Stimulated activated CD8-positive, alpha-beta memory T cell treated with anti-CD3 and anti-CD28 coated beads, Interleukin-2, amount 100 ng/mL, for 48 hours (primary cell): Measurements from ENCODE around the gene SDHB.

Source experiments
- DNase-seq, 2 donors: peaks; one replicate each; pipeline ENCODE4 v3.0.0-alpha.2; 2020; ENCODE audit warnings: low read depth in 2 of 2

Gene SDHB

DNA sequence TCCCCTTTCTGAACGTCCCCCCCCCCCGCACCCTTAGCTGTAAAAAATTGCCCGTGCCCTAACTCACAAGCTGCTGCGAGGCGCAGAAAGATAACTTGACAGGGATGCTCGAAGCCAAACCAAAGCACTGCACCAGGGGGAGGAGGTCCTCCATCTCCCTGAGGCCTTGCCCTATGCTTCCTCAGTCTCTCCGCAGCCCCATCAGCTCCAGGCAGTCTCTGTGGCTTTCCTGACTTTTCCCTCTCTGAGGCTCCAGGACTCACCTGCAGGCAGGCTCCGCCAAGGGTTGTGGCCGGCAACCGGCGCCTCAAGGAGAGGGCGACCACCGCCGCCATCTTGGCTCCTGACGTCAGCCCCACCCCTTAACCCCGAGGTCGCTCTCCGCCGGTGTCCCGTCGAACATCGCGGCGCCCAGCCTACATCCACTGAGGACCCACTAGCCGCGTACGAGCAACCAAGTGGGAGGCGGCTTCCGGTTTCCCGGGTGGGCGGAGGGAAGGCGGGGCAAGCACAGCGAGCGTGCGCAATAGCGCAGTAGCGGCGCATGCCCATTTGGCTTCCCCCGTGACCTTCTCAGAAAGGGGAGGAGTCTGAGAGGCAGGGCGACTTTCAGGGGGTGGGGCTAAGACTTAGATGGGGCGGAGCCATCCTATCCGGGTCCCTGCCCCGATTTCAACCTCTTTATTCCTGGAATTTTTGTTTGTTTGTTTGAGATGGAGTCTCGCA lies at the start of gene SDHB:
TSS of gene SDHB (minus strand) at position 348 of the 726 bp plus-strand sequence. CDS start at position 335, 13 bp downstream.
- peak; percentile 98 to 99 for DNase-seq

DNA sequence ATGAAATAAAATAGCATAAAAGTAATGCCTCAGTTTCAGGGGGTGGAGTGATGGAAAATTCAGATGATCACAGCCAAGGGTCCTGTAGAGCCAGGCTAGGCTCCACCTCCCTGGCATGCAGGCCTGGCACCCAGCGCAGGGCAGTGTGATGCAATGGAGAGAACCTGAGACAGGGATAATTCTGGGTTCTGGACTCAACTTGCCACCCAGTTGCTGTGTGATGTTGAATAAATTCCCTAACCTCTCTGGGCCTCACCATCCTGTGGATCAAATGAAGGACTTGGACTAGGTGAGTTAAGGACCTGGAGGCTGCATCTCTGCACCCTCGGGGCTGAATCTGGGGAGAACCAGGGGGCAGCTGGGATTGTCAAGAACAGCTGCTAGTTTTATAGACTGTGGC lies 48.4 kb upstream of the SDHB start:
- DNase-seq, result no peak

DNA sequence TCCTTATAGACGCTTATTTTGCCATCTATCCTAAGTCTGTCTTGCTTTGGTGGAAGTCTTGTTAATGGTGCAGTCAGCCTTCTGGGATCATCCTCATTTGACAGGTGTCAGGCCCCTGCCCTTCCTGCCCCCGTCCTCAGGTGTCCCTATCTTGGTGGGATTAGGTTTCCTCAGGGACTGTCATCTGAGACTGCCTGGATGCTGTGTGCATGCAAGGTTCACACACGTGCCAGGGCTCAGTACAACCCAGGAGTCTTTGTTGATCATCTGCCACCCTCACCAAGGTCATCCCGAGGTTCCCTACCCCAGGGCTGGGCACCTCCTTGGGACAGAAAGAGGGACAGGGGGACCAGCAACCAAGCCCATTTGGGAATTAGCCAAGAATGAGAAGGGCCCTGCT lies 47.4 kb upstream of the SDHB start:
- no peak for DNase-seq

DNA sequence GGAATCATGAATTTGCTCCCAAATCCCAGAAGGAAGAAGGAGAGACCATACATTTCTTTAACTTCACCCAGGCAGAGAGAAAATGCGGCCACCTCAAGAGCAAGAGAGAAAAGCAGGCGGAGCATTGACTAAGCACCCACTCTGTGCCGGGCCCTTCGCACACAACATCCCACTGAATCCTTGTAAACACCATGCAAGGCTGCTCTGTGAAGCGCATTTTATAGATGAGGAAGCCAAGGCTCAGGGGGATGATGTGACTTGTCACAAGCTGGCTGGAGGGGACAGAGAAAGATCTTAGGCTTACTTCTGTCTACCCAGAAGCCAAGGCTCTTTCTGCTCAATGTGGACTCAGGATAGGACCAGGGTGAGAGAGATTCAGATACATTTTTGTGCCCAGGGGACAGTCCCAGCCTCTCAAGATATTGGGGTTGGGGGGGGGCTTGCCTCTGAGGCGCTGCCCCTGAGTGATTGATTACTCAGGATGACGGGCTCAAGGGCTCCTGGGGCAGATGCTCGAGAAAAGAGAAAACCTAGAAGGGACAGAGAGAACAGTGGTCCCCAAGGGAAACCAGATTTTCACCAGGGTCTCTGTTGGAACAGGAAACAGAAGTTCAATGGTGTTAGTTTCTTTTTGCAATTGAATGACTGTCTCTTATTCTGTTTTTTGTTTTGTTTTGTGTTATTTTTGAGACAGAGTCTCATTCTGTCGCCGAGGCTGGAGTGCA lies 45.9 kb upstream of the SDHB start:
- no peak for DNase-seq

DNA sequence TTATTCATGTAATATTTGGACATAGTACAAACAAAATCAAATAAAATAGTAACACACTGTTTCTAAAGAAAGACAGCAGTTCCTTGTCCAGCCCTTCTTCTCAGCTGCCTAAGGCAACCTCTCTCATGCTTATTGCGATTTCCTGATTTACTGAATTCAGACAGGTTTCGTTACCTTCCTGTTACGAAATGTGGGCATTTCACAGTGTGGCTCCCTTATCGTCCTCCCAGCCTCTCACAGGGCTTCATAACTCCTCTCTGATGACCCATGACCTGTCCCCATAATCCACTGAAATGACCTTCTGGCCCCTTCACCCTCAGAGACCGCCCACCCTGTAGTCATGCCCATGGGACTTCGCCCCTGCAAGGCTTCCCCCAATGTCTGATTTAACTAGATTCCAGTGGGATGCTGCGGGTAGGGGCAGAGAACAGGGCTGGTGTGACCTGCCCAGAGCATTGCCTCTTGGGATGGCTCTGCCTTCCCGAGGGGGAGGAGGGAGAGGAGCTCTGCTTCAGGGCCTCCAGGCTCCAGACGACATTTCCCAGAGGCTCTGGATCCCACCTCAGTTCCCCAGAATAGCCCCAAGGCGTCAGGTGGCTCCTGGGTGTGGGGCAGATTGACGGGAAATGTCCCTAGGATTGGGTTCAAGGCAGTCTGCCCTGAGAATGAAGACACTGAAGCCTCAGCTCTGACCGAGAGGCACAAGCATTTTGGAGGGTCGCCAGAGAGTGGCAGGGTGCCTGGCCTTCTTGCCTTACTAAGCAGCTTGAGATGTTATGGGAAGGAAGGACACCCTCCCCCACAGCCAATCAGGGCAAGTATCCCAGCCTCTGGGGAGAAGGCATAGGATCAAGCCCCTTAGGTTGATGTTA lies 44.9 kb upstream of the SDHB start:
- DNase-seq, result no peak

DNA sequence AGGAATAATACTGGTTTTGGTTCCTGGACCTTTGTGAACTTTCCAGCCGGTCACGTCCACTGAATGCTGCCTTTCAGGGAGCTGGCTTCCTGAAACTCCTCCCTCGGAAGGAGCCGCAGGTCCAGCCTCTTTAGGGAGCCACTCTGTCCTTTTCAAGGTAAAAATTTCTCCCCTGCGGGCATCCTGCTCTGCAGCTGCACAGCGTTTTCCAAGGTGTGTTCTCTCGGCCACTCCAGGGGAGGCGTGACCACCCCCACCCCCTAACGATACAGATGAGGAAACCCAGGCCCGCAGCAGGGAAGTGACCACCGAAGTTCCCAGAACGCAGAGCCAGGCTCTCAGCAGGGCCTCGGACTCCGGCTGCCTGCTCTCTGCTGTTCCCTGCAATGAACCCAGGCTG lies 44.0 kb upstream of the SDHB start:
- no peak for DNase-seq

DNA sequence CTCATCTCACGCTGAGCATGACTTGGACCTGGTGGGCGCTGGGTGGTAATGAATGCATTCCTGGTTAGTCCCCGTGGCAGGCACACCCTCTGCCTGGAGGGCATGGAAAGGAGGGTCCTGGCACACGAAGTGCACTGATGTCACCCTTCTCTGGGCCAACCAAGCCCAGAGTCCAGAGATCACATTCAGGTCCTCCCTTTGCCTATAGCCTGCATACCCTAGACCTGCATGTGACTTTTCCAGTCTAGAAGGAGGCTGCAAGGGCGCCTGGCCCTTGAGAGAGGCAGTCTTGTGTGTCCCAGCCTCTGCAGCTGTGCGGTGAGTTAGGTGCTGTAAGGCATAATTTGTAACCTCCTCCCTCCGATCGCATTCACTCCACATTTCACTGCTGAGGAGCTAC lies 43.3 kb upstream of the SDHB start:
- no peak for DNase-seq

DNA sequence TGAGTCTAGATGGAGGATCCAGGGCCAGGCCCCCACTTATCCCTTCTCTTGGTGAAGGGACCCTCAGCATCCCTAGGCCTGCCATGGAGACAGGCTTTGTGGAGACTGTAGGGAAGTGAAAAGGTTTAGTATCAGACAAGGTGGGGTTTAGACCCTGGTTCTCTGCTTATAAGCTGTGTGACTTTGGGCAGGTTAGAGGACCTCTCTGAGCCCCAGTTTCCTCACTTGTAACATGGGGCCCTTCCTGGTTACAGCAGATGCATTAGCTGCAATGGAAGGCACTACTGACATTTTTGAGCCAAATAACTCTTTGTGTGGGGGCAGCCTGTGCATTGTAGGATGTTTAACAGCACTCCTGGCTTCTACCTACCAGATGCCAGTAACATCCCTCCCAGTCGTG lies 42.8 kb upstream of the SDHB start:
- no peak for DNase-seq

DNA sequence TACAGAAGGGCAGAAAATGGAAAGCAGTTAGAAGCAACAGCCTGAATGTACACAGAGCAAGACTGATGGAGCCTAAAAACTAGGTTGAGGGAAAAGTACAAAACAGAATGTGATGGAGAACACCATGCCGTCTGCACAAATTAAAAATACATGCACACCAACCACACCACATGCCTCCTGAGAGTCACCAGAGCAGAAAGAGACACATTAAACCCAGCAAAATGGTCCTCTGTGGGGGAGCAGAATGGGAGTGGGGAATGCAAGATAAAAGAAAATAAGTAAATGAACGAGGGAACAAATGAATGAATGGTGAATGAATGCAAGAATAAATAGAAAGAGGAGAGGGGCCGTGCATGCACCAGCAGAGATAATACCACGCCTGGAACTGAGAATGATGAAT lies 41.3 kb upstream of the SDHB start:
- no peak for DNase-seq

DNA sequence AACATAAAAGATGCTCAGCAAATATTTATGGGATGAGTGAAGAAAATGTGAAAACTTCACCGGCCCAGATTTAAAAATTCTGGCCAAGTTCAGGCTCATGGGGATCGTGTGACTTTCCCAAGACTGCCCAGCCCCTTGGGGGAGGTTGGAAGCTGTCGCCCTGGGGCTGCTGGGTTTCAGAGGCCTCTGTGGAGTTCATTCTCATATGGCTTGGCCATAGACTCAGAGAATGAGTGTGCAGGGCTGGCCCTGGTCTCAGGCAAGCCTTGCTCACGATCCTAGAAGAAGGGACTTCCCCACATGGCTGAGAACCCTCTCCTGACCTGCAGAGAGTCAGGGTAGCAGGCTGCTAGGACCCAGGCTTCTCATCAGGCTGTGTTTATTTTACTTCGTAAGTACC lies 40.8 kb upstream of the SDHB start:
- no peak for DNase-seq

DNA sequence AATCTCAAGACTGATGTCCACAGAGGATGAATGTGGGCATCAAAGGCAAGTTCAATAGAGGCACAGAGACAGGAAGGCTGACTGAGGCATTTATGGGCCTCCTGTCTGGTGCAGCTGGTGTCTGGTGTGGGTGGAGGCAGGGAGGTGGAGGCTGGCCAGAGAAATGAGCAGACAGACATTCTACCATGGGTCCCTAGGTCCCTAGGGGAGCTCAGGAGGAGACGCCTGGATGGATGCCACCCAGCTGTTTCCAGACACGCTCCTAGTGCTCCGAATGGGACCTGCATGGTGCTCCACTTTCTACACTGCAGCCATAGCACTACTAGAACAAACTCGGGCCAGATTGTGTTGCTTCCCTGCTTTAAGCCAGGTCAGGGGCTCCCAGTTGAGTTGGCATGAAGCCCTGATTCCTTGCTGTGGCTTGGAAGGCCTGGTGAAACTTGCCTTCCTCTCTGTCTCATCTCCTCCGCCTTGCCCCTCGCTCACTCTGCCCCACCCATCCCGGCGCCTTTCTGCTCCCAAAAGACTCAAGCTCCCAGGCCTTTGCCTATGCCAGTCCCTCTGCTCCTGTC lies 40.1 kb upstream of the SDHB start:
- no peak for DNase-seq

DNA sequence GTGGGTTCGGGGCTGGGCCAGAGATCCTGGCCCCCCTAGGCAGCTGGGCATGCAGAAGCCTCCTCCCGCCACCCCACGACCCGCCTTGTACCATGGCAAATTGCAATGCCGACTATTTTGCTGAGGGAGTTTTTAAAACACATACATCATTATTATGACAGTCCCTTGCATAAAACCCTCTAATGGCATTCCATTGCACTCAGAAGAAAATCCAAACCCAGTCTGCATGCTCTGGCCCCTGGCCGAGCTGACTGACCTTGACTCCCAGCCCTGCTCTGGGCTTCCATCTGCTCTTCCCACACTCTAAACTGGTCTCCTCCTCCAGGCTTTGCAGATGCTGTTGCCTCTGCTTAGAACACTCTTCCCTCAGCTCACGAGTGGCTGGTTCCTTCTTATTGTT lies 37.4 kb upstream of the SDHB start:
- no peak for DNase-seq

DNA sequence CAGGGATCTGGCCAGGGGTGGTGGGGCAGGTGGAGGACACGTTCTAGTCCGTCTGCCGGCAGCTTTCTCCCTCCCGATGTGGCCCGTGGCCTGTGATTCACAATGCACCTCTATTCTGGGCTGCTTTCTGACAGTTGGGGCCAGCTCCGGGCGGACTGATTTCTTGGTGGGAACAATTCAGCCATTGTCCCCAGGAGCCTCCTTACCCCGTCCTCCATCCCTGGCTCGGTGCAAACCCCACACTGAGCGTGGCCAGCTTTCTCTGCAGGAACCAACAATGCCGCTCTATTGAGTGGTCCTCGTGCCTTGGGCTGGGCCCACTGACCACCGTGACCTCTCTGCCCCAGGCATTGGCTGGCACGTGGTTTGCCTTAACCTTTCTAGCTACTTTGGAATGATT lies 35.7 kb upstream of the SDHB start:
- no peak for DNase-seq

DNA sequence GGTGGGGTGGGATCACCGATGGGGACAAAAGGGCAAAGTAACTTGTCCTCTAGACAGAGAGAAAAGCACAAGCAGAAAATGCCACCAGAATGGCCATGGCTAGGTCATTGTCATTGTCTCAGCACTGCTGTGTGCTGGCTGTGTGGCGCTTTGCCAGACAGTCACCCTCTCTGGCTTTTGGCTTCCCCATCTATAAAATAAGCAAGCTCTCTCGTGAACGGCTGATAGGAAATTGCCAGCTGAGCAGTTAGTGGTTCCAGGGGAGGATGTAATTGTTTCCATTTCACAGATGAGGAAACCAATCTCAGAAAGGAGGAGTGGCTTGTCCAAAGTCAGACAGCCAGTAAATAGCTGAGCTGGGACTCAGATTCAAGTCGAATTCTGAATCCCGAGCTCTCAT lies 32.9 kb upstream of the SDHB start:
- no peak for DNase-seq

DNA sequence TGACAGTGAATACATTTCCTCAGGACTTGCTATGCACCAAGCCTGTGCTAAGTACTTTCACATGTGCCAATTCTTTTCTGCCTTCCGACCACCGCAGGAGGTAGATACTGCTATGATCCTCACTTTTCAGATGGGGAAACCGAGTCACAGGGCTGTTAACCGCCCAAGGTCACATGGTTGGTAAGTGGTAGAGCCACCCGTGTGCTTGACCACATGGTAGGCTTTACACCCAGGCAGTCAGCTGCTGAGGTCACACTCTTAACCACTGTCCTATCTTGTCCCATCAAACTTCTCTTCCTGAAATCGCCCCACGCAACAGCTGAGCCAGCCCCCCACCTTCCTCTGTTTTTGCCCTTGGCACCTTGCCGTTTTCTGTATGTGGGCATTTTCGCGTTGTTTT lies 31.0 kb upstream of the SDHB start:
- no peak for DNase-seq

DNA sequence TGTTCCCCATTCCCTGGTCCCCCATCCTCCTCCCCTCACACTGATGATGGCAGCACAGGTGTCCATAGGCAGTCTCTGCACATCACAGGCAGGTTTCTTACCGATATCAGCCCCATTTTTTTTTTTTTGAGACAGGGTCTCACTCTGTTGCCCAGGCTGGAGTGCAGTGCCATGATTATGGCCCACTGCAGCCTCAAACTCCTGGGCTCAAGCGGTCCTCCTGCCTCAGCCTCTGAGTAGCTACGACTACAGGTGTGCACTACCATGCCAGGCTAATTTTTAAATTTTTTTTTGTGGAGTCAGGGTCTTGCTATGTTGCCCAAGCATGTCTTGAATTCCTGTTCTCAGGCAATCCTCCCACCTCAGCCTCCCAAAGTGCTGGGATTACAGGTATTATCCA lies 28.9 kb upstream of the SDHB start:
- DNase-seq, result no peak

DNA sequence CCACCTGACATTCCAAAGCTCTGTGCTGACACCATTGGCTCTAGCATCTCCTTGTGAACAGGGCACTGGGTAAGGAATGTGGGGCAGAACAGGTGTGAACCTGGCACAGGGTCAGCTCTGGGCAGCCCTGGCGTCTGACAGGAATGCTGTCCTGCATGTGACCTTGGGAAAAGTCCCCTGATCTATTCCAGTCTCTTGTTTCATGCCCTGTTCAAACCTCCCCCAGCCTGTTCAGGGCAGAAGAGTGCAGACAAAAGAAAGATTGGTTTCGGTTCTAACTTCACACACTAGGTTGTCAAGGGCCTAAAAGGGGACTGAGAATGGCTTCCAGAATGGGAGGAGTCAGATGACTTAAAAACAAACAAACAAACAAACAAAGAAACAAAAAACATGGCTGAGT lies 27.6 kb upstream of the SDHB start:
- DNase-seq, result no peak

DNA sequence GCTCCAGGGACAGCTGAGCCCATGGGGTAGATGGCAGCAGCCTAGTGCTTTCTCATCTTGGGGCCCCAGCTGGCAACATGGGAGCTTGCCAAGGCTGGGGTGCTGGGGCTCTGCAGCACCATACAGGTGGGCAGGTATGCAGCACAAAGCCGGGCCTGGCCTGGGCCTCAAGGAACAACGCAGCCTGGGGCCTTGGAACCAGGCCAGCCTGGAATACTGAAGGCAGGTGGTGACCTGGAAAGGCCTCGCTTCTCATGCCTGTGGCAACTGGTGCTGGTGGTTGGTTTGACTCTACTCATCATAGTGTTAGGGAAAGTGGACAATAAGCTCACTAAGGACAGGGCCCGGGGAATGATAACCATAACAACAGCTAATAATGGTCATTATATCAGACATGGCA lies 27.0 kb upstream of the SDHB start:
- DNase-seq, result no peak

DNA sequence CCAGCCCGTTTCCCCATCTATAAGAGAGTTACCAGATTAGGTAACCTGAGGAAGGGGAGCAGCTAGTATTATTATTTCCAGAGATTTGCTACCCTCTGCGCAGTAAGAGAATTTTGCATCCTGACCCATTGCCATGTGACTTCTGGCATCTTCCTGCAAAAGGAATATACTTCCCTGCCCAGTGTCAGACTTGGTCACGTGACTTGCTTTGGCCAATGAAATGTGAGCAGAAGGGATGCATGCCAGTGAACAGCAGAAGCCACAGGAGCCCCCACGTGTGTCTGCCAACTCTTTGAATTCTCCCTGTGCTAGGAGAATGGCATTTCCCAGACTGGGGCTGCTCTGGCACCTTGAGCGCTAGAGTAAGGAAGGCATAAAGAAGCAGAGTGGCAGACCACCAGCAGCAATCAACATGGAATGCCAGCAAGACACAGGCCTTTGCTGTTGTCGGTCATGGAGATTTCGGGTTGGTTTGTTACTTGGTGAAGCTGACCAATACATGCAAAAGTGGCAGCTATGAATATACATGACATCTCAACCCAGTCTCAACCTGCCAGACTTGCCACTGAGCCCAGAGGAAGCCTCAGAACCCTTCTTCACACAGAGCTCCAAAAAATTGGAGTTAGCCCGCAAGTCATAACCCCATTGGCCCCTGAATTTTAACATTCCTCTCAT lies 26.4 kb upstream of the SDHB start:
- no peak for DNase-seq

DNA sequence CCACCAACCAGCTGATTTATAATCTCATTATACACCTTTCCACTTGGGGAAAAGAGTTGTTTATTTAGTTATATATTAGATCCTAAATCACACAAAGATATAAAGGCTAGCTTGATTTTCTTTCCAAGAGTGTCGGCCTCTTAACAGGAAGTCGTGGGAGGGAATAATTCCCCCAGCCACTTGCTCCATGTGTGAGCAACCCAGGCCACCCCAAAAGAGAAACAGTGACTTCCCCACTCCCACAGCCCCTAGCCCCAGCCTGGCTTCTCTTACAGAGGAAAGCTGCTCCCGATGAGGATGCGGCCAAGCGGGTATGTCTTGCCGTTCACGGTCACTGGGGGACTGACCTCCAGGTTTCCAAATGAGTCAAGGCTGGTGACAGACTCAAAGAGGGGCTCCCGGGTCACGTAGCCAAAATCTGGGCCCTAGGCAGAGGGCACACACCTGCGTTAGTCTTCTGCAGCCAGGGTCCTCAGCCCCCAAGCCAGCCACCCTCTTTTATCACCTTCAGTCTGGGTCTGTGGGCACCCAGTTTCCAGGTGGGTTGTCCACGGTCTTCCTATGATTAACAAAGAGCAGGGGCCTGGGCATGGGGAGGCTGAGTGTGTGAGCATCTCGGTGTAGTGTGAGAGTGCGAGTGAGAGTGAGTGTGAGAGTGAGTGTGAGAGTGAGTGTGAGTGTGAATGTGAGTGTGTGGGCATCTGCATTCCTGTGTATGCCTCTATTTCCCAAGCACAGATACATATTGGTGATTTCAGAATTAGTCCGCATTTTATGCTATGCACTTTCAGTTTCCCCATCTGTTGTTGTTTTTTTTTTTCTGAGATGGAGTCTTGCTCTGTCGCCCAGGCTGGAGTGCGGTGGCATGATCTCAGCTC lies 25.4 kb upstream of the SDHB start:
- no peak for DNase-seq
